Skeletal muscle tissue (tissue), 4 donors: Measurements from ENCODE around the gene ETV6. TPM values are rescaled to one million over a fixed set of nuclear protein-coding genes. Genes with fewer than 3 reads are reported as not detected.
A peak's percentile ranks its signal among the peaks of the same experiment; 100 is the strongest.

Experiments used
- H3K27ac ChIP-seq: one replicate; pipeline ENCODE4 v1.7.0; 2013; ENCODE audit warnings: mild to moderate bottlenecking, low read depth, low read length, inconsistent platforms
- H3K27me3 ChIP-seq, 3 donors: one replicate each; pipeline ENCODE4 v1.7.0; 2013; ENCODE audit warnings: low read length in 3 of 3; ENCODE audit not compliant: control insufficient read depth in 3 of 3, insufficient read depth in 3 of 3
- H3K36me3 ChIP-seq, 3 donors: one replicate each; pipeline ENCODE4 v1.7.0; 2013; ENCODE audit warnings: low read length in 3 of 3; ENCODE audit not compliant: control insufficient read depth in 3 of 3, insufficient read depth in 3 of 3
- H3K4me1 ChIP-seq, 3 donors: one replicate each; pipeline ENCODE4 v1.7.0; 2013; ENCODE audit warnings: low read length in 3 of 3, mild to moderate bottlenecking in 3 of 3; ENCODE audit not compliant: control insufficient read depth in 3 of 3, insufficient read depth in 3 of 3
- H3K4me3 ChIP-seq, 3 donors: one replicate each; pipeline ENCODE4 v1.7.0; 2013; ENCODE audit warnings: low read length in 3 of 3
- H3K9ac ChIP-seq, 3 donors: one replicate each; pipeline ENCODE4 v1.7.0; 2013; ENCODE audit warnings: low read length in 3 of 3, mild to moderate bottlenecking in 3 of 3, moderate library complexity in 2 of 3, low read depth in 1 of 3
- H3K9me3 ChIP-seq, 3 donors: one replicate each; pipeline ENCODE4 v1.7.0; 2013; ENCODE audit warnings: low read length in 3 of 3; ENCODE audit not compliant: control insufficient read depth in 3 of 3
- total RNA-seq: library from RNA; depleted of rRNA; stranded (reverse); fragments of >200 nt; gene quantifications from one replicate; pipeline ENCODE4 v1.2.3, GENCODE V29; 2014
- donor health status: Osteomylitis.

ETV6 gene
- total RNA-seq, 1 donor from 2014 or later: 4.2 TPM

GRCh38 chr12:11872055-11872454 lies 222.6 kb downstream of the ETV6 start:
- peaks cover 14 to 22% (median 14%) of the 10 kb centered on the region in 3 donors for H3K36me3 ChIP-seq

GRCh38 chr12:11875414-11875935 lies 226.0 kb downstream of the ETV6 start:
- Histone ChIP-seq H3K36me3 (peaks cover 3 to 12% (median 4%) of the 10 kb centered on the region in 3 donors), H3K27ac (no peak overlapping the region), H3K9ac (no peak overlapping the region), H3K27me3 (no peaks in the 10 kb centered on the region), H3K9me3 (no peaks in the 10 kb centered on the region), H3K4me1 (peaks cover 10 to 21% (median 19%) of the 10 kb centered on the region in 3 donors), H3K4me3 (no peak overlapping the region)

More at GRCh38 chr12:11872055-11872454, 222.6 kb downstream of the ETV6 start:
- no peaks in the 10 kb centered on the region for H3K27me3 ChIP-seq
- H3K9me3 ChIP-seq: no peaks in the 10 kb centered on the region
- H3K4me1 ChIP-seq: peaks cover 0 to 9% (median 6%) of the 10 kb centered on the region in 3 donors
- H3K27ac ChIP-seq: no peak overlapping the region
- H3K9ac ChIP-seq: no peak overlapping the region
- no peak overlapping the region for H3K4me3 ChIP-seq

GRCh38 chr12:11876307-11876706 lies 226.8 kb downstream of the ETV6 start:
- Histone ChIP-seq H3K4me1 (peaks cover 10 to 21% (median 19%) of the 10 kb centered on the region in 3 donors), H3K9ac (no peak overlapping the region), H3K36me3 (peaks cover 0 to 6% (median 0%) of the 10 kb centered on the region in 3 donors)

GRCh38 chr12:11877102-11877826 lies 227.8 kb downstream of the ETV6 start:
- Histone ChIP-seq H3K4me1 (peaks cover 14 to 28% (median 22%) of the 10 kb centered on the region in 3 donors), H3K9me3 (no peaks in the 10 kb centered on the region), H3K27ac (no peak overlapping the region), H3K36me3 (peaks cover 0 to 2% (median 0%) of the 10 kb centered on the region in 3 donors), H3K4me3 (no peak overlapping the region), H3K9ac (no peak overlapping the region), H3K27me3 (no peaks in the 10 kb centered on the region)

More at GRCh38 chr12:11876307-11876706, 226.8 kb downstream of the ETV6 start:
- H3K27ac ChIP-seq: no peak overlapping the region
- no peaks in the 10 kb centered on the region for H3K9me3 ChIP-seq
- no peak overlapping the region for H3K4me3 ChIP-seq
- H3K27me3 ChIP-seq: no peaks in the 10 kb centered on the region

- Histone ChIP-seq H3K9me3 (no peaks in the 10 kb centered on the region), H3K27ac (no peak overlapping the region), H3K9ac (no peak overlapping the region), H3K36me3 (no peaks in the 10 kb centered on the region), H3K27me3 (no peaks in the 10 kb centered on the region), H3K4me1 (peaks cover 22 to 34% (median 27%) of the 10 kb centered on the region in 3 donors), H3K4me3 (no peak overlapping the region)
Measured at GRCh38 chr12:11877869-11878780, 228.7 kb downstream of the ETV6 start.

- Histone ChIP-seq H3K4me1 (peaks cover 25 to 34% (median 27%) of the 10 kb centered on the region in 3 donors), H3K9ac (no peak overlapping the region), H3K4me3 (no peak overlapping the region), H3K36me3 (no peaks in the 10 kb centered on the region), H3K27me3 (no peaks in the 10 kb centered on the region), H3K9me3 (no peaks in the 10 kb centered on the region), H3K27ac (no peak overlapping the region)
Measured at GRCh38 chr12:11879306-11879705, 229.8 kb downstream of the ETV6 start.

GRCh38 chr12:11880381-11880780 lies 230.9 kb downstream of the ETV6 start:
- Histone ChIP-seq H3K36me3 (no peaks in the 10 kb centered on the region), H3K27me3 (no peaks in the 10 kb centered on the region), H3K4me1 (peaks cover 25 to 38% (median 35%) of the 10 kb centered on the region in 3 donors), H3K9me3 (no peaks in the 10 kb centered on the region), H3K9ac (no peak overlapping the region), H3K4me3 (no peak overlapping the region), H3K27ac (no peak overlapping the region)

- H3K4me3 ChIP-seq: no peak overlapping the region
- peak overlapping the region; percentile 61 for H3K27ac ChIP-seq
- H3K27me3 ChIP-seq: no peaks in the 10 kb centered on the region
- no peaks in the 10 kb centered on the region for H3K9me3 ChIP-seq
- no peak overlapping the region for H3K9ac ChIP-seq
- H3K36me3 ChIP-seq: peaks cover 0 to 6% (median 0%) of the 10 kb centered on the region in 3 donors
- H3K4me1 ChIP-seq: peaks cover 25 to 33% (median 29%) of the 10 kb centered on the region in 3 donors
Measured at GRCh38 chr12:11881835-11882234, 232.4 kb downstream of the ETV6 start.

- H3K9me3 ChIP-seq: no peaks in the 10 kb centered on the region
- H3K4me1 ChIP-seq: peaks cover 25 to 32% (median 28%) of the 10 kb centered on the region in 3 donors
- H3K36me3 ChIP-seq: peaks cover 0 to 6% (median 0%) of the 10 kb centered on the region in 3 donors
- peak overlapping the region in 1 of 3 donors; percentile 46 for H3K9ac ChIP-seq
- H3K4me3 ChIP-seq: no peak overlapping the region
- H3K27ac ChIP-seq: peak overlapping the region; percentile 61
- no peaks in the 10 kb centered on the region for H3K27me3 ChIP-seq
Measured at GRCh38 chr12:11882301-11883019, 233.0 kb downstream of the ETV6 start.
